WTC11 (cell line): Measurements from ENCODE around the gene TMEM176A.

Source experiments
- AFF4 ChIP-seq: sonication (generic); formaldehyde crosslinking; IDR thresholded peaks from 2 replicates; pipeline ENCODE4 v1.8.1; 2023; ENCODE audit warnings: mild to moderate bottlenecking, missing genetic modification reagents, borderline replicate concordance
- CREB1 ChIP-seq: sonication (generic); formaldehyde crosslinking; IDR thresholded peaks from 2 replicates; pipeline ENCODE4 v1.8.0; 2023; ENCODE audit warnings: mild to moderate bottlenecking, missing genetic modification reagents
- CTCF ChIP-seq: fragments of 200-600 bp; IDR thresholded peaks from 2 replicates; pipeline ENCODE4 v1.8.0; 2022; ENCODE audit warnings: antibody characterized with exemption
- E2F1 ChIP-seq: sonication (generic); formaldehyde crosslinking; IDR thresholded peaks from 2 replicates; pipeline ENCODE4 v1.8.0; 2022; ENCODE audit warnings: mild to moderate bottlenecking, missing genetic modification reagents
- FOXK1 ChIP-seq: sonication (generic); formaldehyde crosslinking; IDR thresholded peaks from 2 replicates; pipeline ENCODE4 v1.8.0; 2022; ENCODE audit warnings: mild to moderate bottlenecking, moderate library complexity, missing genetic modification reagents
- FOXP1 ChIP-seq: sonication (generic); formaldehyde crosslinking; IDR thresholded peaks from 2 replicates; pipeline ENCODE4 v1.8.0; 2022; ENCODE audit warnings: missing genetic modification reagents, mild to moderate bottlenecking, moderate library complexity, borderline replicate concordance
- NR3C1 ChIP-seq: sonication (generic); formaldehyde crosslinking; conservative IDR thresholded peaks from 2 replicates; pipeline ENCODE4 v1.8.1; 2023; ENCODE audit warnings: low read depth, mild to moderate bottlenecking, missing genetic modification reagents

GRCh38 chr7:150766334-150766709, 34.2 kb upstream of the TMEM176A start:
- TF ChIP-seq NR3C1 (CRISPR knock-in tag) (no peak), FOXK1 (CRISPR knock-in tag) (no peak), CTCF (no peak), AFF4 (CRISPR knock-in tag) (no peak), CREB1 (CRISPR knock-in tag) (no peak), E2F1 (no peak), FOXP1 (CRISPR knock-in tag) (no peak)
